Measurements from ENCODE around the gene MDM1. TPM values are rescaled to one million over a fixed set of nuclear protein-coding genes. Genes with fewer than 3 reads are reported as not detected.

MDM1 gene
- total and polyA plus RNA-seq, 4 donors, result 2.0 to 12.9 (median 5.1) TPM

GRCh38 chr12:68326716-68327115 is 5.4 kb downstream of the MDM1 start:
- TF ChIP-seq MAX (IDR thresholded peaks at IDR 0.05) (no peak), RAD21 (IDR thresholded peaks at IDR 0.05) (no peak), GABPA (IDR thresholded peaks at IDR 0.05 in 1 of 2, conservative IDR thresholded peaks at IDR 0.05 in 1 of 2) (no peak), FOXA1 (IDR thresholded peaks at IDR 0.05) (no peak), FOXA2 (IDR thresholded peaks at IDR 0.05) (no peak)
- Histone ChIP-seq H3K9ac (ENCODE audit: low read depth in 1 of 2, low read length in 2 of 2) (no peak overlapping the region), H3K4me3 (ENCODE audit: low read depth in 1 of 3, low read length in 3 of 3) (no peak overlapping the region), H3K27me3 (ENCODE audit: control insufficient read depth in 4 of 4, insufficient read depth in 4 of 4, low read length in 3 of 4) (no peaks in the 10 kb centered on the region), H3K9me3 (ENCODE audit: control insufficient read depth in 4 of 4, low read length in 3 of 4) (no peaks in the 10 kb centered on the region), H3K4me1 (ENCODE audit: control insufficient read depth in 4 of 4, insufficient read depth in 4 of 4, low read length in 3 of 4) (peaks cover 0 to 8% (median 6%) of the 10 kb centered on the region in 4 donors), H3K27ac (ENCODE audit: low read depth in 1 of 2, low read length in 2 of 2) (no peak overlapping the region), H3K36me3 (ENCODE audit: control insufficient read depth in 4 of 4, insufficient read depth in 3 of 4, low read depth in 1 of 4, low read length in 3 of 4) (peaks cover 0 to 4% (median under 1%) of the 10 kb centered on the region in 4 donors)
- WGBS, result 85% methylated on average over 3 of the region's 3 CpGs
- no peak for DNase-seq (ENCODE audit: low spot score)

GRCh38 chr12:68325966-68326365 is 6.2 kb downstream of the MDM1 start:
- Histone ChIP-seq H3K9ac (ENCODE audit: low read depth in 1 of 2, low read length in 2 of 2) (no peak overlapping the region), H3K27ac (ENCODE audit: low read depth in 1 of 2, low read length in 2 of 2) (no peak overlapping the region), H3K4me3 (ENCODE audit: low read depth in 1 of 3, low read length in 3 of 3) (no peak overlapping the region), H3K27me3 (ENCODE audit: control insufficient read depth in 4 of 4, insufficient read depth in 4 of 4, low read length in 3 of 4) (no peaks in the 10 kb centered on the region), H3K4me1 (ENCODE audit: control insufficient read depth in 4 of 4, insufficient read depth in 4 of 4, low read length in 3 of 4) (peaks cover 0 to under 1% (median 0%) of the 10 kb centered on the region in 4 donors), H3K36me3 (ENCODE audit: control insufficient read depth in 4 of 4, insufficient read depth in 3 of 4, low read depth in 1 of 4, low read length in 3 of 4) (peaks cover 0 to 4% (median under 1%) of the 10 kb centered on the region in 4 donors), H3K9me3 (ENCODE audit: control insufficient read depth in 4 of 4, low read length in 3 of 4) (no peaks in the 10 kb centered on the region)
- TF ChIP-seq HNF4G (IDR thresholded peaks at IDR 0.05) (no peak), SP1 (IDR thresholded peaks at IDR 0.05) (no peak), FOXA1 (IDR thresholded peaks at IDR 0.05) (no peak), NR2F2 (IDR thresholded peaks at IDR 0.05) (no peak)
- no peak for DNase-seq (ENCODE audit: low spot score)
- 96% methylated on average over 1 of the region's 1 CpG for WGBS

- Histone ChIP-seq H3K9me3 (ENCODE audit: control insufficient read depth in 4 of 4, low read length in 3 of 4) (no peaks in the 10 kb centered on the region), H3K27me3 (ENCODE audit: control insufficient read depth in 4 of 4, insufficient read depth in 4 of 4, low read length in 3 of 4) (no peaks in the 10 kb centered on the region), H3K9ac (ENCODE audit: low read depth in 1 of 2, low read length in 2 of 2) (no peak overlapping the region), H3K27ac (ENCODE audit: low read depth in 1 of 2, low read length in 2 of 2) (no peak overlapping the region), H3K4me1 (ENCODE audit: control insufficient read depth in 4 of 4, insufficient read depth in 4 of 4, low read length in 3 of 4) (no peaks in the 10 kb centered on the region), H3K36me3 (ENCODE audit: control insufficient read depth in 4 of 4, insufficient read depth in 3 of 4, low read depth in 1 of 4, low read length in 3 of 4) (peaks cover 0 to 4% (median under 1%) of the 10 kb centered on the region in 4 donors), H3K4me3 (ENCODE audit: low read depth in 1 of 3, low read length in 3 of 3) (no peak overlapping the region)
- DNase-seq (ENCODE audit: low spot score), result no peak
- TF ChIP-seq JUND (IDR thresholded peaks at IDR 0.05), result no peak
- TF ChIP-seq EGR1 (IDR thresholded peaks at IDR 0.05; ENCODE audit: low read depth in 2 of 2), result no peak
- no peak for TF ChIP-seq RXRA (IDR thresholded peaks at IDR 0.05)
- no peak for TF ChIP-seq RAD21 (IDR thresholded peaks at IDR 0.05)
- no peak for TF ChIP-seq MAX (IDR thresholded peaks at IDR 0.05)
- no peak for TF ChIP-seq NR2F2 (IDR thresholded peaks at IDR 0.05)
- WGBS, result 86% methylated on average over 3 of the region's 3 CpGs
These were observed 7.6 kb downstream of the MDM1 start for GRCh38 chr12:68324531-68324930.

DNA sequence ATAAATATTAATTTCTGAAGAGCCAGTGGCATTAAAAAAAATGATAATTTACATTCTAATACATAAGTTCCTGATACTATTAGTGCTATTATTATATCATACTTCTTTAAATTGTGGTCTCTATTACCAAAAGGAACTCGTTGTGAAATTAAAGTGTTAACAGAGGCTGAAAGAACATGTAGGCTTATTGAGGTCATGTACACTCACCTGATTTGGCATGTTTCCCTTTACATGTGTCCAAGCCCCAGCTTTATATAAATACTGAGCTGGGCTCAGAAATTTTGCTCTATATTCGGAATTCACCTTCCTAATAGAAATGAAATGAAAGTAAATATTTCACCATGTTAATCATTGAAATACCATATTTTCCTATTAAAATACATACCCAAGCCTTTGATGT is 11.0 kb downstream of the MDM1 start:
- Histone ChIP-seq H3K27ac (ENCODE audit: low read depth in 1 of 2, low read length in 2 of 2) (no peak overlapping the region), H3K4me1 (ENCODE audit: control insufficient read depth in 4 of 4, insufficient read depth in 4 of 4, low read length in 3 of 4) (no peaks in the 10 kb centered on the region), H3K36me3 (ENCODE audit: control insufficient read depth in 4 of 4, insufficient read depth in 3 of 4, low read depth in 1 of 4, low read length in 3 of 4) (no peaks in the 10 kb centered on the region), H3K9ac (ENCODE audit: low read depth in 1 of 2, low read length in 2 of 2) (peak overlapping the region in 1 of 2 donors; percentile 24), H3K4me3 (ENCODE audit: low read depth in 1 of 3, low read length in 3 of 3) (no peak overlapping the region), H3K9me3 (ENCODE audit: control insufficient read depth in 4 of 4, low read length in 3 of 4) (no peaks in the 10 kb centered on the region), H3K27me3 (ENCODE audit: control insufficient read depth in 4 of 4, insufficient read depth in 4 of 4, low read length in 3 of 4) (no peaks in the 10 kb centered on the region)
- WGBS, result 32% methylated on average over 2 of the region's 2 CpGs
- no peak for DNase-seq (ENCODE audit: low spot score)
- TF ChIP-seq JUND (IDR thresholded peaks at IDR 0.05) (no peak), RXRA (IDR thresholded peaks at IDR 0.05) (peak in 1 of 2 donors; percentile 32), HNF4G (IDR thresholded peaks at IDR 0.05) (no peak), FOXA1 (IDR thresholded peaks at IDR 0.05) (no peak)
